Progenitor cell of endocrine pancreas (in vitro differentiated cells): ENCODE data around the gene ZYG11A. TPM values are rescaled to one million over a fixed set of nuclear protein-coding genes. Genes with fewer than 3 reads are reported as not detected.

Experiments
- DNase-seq: peaks from one replicate; pipeline ENCODE4 v3.0.0; 2021; ENCODE audit warnings: low spot score; ENCODE audit not compliant: unreplicated experiment
- H3K27ac Mint-ChIP-seq: 2 replicates; pipeline ENCODE4 v1.8.0; 2021; ENCODE audit warnings: mild to moderate bottlenecking, moderate library complexity, mixed read lengths
- H3K27me3 Mint-ChIP-seq: 2 replicates; pipeline ENCODE4 v1.8.0; 2021; ENCODE audit warnings: mixed read lengths
- H3K36me3 Mint-ChIP-seq: 2 replicates; pipeline ENCODE4 v1.8.0; 2022; ENCODE audit warnings: mixed read lengths; ENCODE audit not compliant: insufficient read depth
- H3K4me1 Mint-ChIP-seq: 2 replicates; pipeline ENCODE4 v1.8.0; 2021; ENCODE audit warnings: low read depth, mixed read lengths
- H3K4me3 Mint-ChIP-seq: 2 replicates; pipeline ENCODE4 v1.8.0; 2021; ENCODE audit warnings: low read depth, mild to moderate bottlenecking, moderate library complexity, mixed read lengths
- H3K9me3 Mint-ChIP-seq: 2 replicates; pipeline ENCODE4 v1.8.0; 2021; ENCODE audit warnings: low read depth, mixed read lengths
- total RNA-seq: library from RNA; stranded (reverse); gene quantifications from 2 replicates; pipeline ENCODE4 v1.2.1, GENCODE V29; 2021
- TF ChIP-seq, protein P1 (sequence below): fragments of 200-600 bp; sonication (generic); IDR thresholded peaks from one replicate; pipeline ENCODE4 v1.5.0; 2021; ENCODE audit warnings: antibody characterized with exemption, mild to moderate bottlenecking; ENCODE audit not compliant: unreplicated experiment

ZYG11A gene
- total RNA-seq, 1 donor from 2014 or later: not detected

DNA sequence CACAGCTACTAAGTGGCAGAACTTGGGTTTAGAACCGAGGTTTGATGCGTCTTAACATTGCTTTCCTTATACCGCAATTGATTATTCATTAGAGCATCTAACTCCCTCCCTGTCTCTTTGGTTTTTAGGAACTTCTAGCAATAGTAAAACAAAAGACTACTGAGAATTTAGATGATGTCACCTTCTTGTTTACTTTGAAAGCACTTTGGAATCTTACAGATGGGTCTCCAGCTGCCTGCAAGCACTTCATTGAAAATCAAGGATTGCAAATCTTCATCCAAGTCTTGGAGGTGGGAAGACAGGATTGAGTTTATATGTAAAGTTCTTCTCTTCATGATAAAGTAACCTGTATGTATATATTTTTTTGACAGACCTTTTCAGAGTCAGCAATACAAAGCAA, 35.0 kb downstream of the ZYG11A start:
- no peak for DNase-seq
- Mint-ChIP-seq H3K27me3 (no peaks in the 10 kb centered on the region), H3K4me1 (no peaks in the 10 kb centered on the region), H3K27ac (no peak overlapping the region), H3K9me3 (no peaks in the 10 kb centered on the region), H3K36me3 (no peaks in the 10 kb centered on the region), H3K4me3 (no peak overlapping the region)
- TF ChIP-seq, protein P1, sequence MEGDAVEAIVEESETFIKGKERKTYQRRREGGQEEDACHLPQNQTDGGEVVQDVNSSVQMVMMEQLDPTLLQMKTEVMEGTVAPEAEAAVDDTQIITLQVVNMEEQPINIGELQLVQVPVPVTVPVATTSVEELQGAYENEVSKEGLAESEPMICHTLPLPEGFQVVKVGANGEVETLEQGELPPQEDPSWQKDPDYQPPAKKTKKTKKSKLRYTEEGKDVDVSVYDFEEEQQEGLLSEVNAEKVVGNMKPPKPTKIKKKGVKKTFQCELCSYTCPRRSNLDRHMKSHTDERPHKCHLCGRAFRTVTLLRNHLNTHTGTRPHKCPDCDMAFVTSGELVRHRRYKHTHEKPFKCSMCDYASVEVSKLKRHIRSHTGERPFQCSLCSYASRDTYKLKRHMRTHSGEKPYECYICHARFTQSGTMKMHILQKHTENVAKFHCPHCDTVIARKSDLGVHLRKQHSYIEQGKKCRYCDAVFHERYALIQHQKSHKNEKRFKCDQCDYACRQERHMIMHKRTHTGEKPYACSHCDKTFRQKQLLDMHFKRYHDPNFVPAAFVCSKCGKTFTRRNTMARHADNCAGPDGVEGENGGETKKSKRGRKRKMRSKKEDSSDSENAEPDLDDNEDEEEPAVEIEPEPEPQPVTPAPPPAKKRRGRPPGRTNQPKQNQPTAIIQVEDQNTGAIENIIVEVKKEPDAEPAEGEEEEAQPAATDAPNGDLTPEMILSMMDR: no peak

- no peak for DNase-seq
- no peak overlapping the region for H3K4me3 Mint-ChIP-seq
- H3K9me3 Mint-ChIP-seq: peaks cover 3% of the 10 kb centered on the region
- H3K27ac Mint-ChIP-seq: no peak overlapping the region
- TF ChIP-seq, protein P1: no peak
- no peaks in the 10 kb centered on the region for H3K4me1 Mint-ChIP-seq
- no peaks in the 10 kb centered on the region for H3K36me3 Mint-ChIP-seq
- no peaks in the 10 kb centered on the region for H3K27me3 Mint-ChIP-seq
Observed at GRCh38 chr1:52880206-52880605, 37.6 kb downstream of the ZYG11A start.

GRCh38 chr1:52887483-52887882, 44.9 kb downstream of the ZYG11A start:
- Mint-ChIP-seq H3K4me3 (no peak overlapping the region), H3K9me3 (peaks cover 3% of the 10 kb centered on the region), H3K27me3 (no peaks in the 10 kb centered on the region)

GRCh38 chr1:52892424-52893215, 50.1 kb downstream of the ZYG11A start:
- Mint-ChIP-seq H3K27me3 (no peaks in the 10 kb centered on the region), H3K36me3 (peaks cover 2% of the 10 kb centered on the region), H3K27ac (no peak overlapping the region), H3K4me1 (no peaks in the 10 kb centered on the region), H3K4me3 (no peak overlapping the region), H3K9me3 (no peaks in the 10 kb centered on the region)
- TF ChIP-seq, protein P1: no peak
- no peak for DNase-seq

More at GRCh38 chr1:52887483-52887882, 44.9 kb downstream of the ZYG11A start:
- Mint-ChIP-seq H3K4me1 (no peaks in the 10 kb centered on the region), H3K27ac (no peak overlapping the region), H3K36me3 (no peaks in the 10 kb centered on the region)
- TF ChIP-seq, protein P1: no peak
- DNase-seq: no peak

DNA sequence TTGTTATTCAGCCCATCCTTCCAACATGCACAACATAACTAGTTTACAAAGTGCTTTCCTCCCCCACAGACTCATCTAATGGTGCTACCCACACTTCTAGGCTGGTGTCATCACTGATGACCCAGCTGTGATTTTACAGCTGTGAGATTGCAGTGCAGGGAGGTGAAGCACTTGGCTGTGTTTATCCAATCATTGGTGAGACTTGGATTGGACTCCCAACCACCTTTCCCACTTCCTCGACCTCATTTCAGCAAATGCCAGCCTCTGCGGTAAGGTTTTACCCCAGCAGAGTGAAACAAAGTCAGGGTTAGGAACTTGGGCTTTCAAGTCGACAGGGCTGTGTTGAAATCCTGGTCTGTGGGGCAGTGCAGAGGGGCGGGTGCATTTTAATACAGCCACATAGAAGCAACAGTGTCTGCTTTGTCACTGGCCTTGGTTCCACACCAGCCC, 56.9 kb downstream of the ZYG11A start:
- peaks cover 4% of the 10 kb centered on the region for H3K4me1 Mint-ChIP-seq
- no peaks in the 10 kb centered on the region for H3K27me3 Mint-ChIP-seq
- H3K9me3 Mint-ChIP-seq: no peaks in the 10 kb centered on the region
- H3K27ac Mint-ChIP-seq: no peak overlapping the region
- TF ChIP-seq, protein P1: no peak
- no peak overlapping the region for H3K4me3 Mint-ChIP-seq
- H3K36me3 Mint-ChIP-seq: peaks cover 2% of the 10 kb centered on the region
- no peak for DNase-seq
